GM19238 (cell line): Measurements from ENCODE around the gene EFNB2.

Experiments
- DNase-seq: peaks from one replicate; pipeline ENCODE4 v3.0.0; 2011; ENCODE audit warnings: low spot score; ENCODE audit not compliant: insufficient read length

EFNB2 gene

DNA sequence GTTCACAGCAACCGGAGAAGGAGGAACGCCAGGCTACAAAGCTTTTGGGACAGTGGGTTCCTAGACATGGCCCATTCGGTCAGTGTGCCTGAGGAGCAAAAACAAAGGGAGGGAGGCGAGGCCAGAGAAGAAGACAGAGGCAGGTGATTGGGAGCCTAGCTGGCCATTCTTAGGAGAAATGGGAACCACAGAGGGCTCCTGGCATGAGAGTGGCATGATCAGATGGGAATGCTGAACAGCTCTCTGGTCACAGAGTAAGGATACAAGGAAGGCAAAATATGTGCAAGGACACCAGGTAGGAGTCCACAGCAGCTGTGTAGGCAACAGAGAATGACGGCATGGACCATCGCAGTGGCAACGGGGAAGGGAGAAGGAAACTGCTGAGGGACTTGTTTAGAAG, 82.4 kb downstream of the EFNB2 start:
- DNase-seq, result no peak

DNA sequence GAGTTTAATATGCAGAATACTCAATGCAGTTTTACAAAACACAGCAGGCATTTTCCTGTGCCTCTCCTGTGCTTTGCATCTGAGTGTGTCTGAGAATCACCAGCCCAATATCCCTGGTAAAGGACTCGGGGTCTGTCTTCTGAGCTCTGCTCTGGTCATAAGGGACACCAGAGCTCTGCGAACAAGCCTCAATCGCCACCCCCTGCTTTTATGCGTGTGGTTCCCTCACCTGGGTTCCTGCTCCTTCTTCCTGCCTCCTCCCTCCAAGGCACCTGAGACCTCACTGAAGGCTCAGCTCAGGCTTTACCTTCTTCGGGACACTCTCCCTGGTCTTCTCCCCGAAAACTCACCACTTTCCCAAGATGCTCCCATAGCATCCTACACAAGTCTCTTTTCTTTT, 84.5 kb downstream of the EFNB2 start:
- DNase-seq, result no peak

DNA sequence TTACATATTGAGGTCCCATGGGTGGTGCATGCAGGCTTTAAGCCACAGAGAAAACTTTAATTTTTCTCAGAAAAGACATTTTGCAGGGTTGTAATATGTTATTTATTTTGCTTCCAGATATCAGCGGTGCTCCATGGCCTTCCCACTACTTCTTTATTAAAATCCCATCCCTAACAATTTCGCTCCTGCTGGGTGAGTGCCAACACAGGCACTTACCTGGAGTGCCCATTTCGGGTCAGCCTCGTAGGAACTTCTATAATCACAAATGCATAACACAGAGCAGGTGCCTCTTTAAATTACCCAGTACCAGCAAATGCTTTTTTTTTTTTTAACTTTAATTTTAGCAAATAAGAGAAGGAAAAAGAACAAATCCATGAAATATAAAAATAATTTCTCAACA, 86.4 kb downstream of the EFNB2 start:
- DNase-seq, result no peak

DNA sequence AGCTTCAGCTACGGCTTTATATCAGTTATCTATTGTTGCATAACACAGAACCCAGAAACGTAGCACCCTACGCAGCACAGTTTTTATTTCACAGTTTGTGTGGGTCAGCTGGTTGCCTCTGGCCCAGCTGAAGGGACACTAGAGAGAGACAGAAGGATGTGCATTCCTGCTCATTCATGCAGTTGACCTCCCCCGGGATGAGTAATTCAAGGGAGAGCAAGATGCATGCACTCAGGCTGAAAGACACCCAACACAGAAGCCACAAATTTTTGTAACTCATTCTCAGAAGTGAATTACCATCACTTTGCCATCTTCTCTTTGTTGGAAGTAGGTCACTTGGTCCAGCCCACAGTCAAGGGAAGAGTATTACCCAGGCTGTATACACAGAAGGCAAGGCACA, 89.5 kb downstream of the EFNB2 start:
- no peak for DNase-seq

DNA sequence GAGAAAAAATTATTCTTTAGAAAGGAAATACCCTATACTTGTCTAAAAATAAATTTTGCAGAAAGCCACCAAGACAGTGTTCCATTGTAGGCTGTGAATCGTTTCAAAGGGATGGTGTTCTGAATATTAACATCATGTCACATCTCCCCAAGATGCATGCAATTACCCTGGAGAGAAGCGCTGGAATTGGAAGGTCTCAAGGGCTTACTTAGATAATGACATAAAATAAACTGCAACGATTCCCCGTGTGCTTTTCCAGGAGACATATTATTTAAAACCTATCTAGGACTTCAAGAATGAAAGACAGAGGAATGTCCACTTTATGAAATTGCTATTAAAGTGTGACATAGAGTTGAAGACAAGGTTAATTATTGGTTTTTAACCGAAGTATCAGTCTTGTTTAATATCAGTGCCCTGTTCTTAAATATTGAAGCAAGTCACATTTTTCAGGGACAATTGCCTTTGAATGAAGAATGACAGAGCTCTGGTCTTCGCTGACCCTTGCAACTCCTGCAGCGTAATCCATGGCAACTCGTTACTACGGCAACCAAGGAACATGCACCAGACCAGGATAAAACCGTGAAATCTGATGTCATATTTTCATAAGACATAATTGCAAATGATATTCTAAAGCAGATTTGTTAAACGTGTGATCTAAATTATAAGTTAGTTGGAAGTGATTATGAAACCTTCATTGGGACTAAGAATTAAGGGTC, 91.7 kb downstream of the EFNB2 start:
- DNase-seq, result no peak

DNA sequence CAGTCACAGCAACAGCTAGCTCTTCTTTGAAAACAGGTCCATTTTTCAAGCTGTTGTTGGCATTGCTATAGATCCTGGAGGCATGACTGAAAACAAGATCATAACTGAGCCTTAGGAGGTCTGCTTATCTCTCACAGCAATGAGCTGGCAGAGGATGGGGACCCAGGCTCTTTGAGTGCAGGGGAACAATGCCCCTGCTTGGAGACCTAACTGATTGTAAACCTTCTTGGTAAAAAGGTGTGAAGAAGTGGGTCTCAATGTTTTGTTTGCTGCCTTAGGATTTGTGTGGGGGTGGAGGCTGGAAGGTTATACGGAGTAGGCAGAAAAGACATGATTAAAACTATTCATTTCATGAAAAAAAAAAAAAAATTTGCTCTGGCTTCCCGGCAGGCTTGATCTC, 94.6 kb downstream of the EFNB2 start:
- DNase-seq, result no peak
